ENCODE results near the gene TMEM132D. TPM values are rescaled to one million over a fixed set of nuclear protein-coding genes. Genes with fewer than 3 reads are reported as not detected.
A peak's percentile ranks its signal among the peaks of the same experiment; 100 is the strongest.

The TMEM132D gene
- total and polyA plus RNA-seq, 2 donors from 2014 or later = 0.13 TPM; not detected in 1

DNA sequence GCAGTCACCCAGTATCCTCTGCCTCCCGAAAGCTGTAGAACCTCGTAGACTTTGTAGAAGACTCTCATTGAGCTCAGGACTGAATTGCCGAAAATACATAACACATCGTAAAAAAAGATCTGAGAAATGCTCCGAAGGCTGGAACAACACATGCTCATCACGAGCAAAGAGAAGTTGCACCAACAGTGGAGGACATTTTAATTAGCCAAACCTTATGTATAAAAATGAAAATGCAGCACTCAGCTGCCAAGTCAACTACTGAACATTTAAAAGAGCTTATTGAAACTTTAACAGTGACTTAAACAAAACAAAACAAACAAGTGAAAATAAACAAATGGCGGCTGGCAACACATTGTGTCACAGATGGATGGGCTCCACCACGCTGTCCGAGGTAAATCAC is 519.9 kb downstream of the TMEM132D start:
- Histone ChIP-seq H3K4me3 (ENCODE audit: low read length in 3 of 3) (no peak overlapping the region), H3K9ac (ENCODE audit: low read length in 3 of 3) (no peak overlapping the region), H3K36me3 (ENCODE audit: control insufficient read depth in 2 of 3, insufficient read depth in 3 of 3, low read length in 3 of 3) (no peaks in the 10 kb centered on the region), H3K4me1 (ENCODE audit: control insufficient read depth in 2 of 3, insufficient read depth in 2 of 3, low read depth in 1 of 3, low read length in 3 of 3) (no peaks in the 10 kb centered on the region), H3K9me3 (ENCODE audit: control insufficient read depth in 2 of 3, insufficient read depth in 1 of 3, low read length in 3 of 3) (peaks cover 0 to 5% (median 3%) of the 10 kb centered on the region in 3 donors), H3K27me3 (ENCODE audit: control insufficient read depth, insufficient read depth, low read length) (no peaks in the 10 kb centered on the region), H3K27ac (ENCODE audit: low read depth in 2 of 2, low read length in 2 of 2) (no peak overlapping the region)
- FAIRE-seq = no peak
- intact Hi-C loops (cut with DNase I) = no loop called here
- TF ChIP-seq, protein P1, sequence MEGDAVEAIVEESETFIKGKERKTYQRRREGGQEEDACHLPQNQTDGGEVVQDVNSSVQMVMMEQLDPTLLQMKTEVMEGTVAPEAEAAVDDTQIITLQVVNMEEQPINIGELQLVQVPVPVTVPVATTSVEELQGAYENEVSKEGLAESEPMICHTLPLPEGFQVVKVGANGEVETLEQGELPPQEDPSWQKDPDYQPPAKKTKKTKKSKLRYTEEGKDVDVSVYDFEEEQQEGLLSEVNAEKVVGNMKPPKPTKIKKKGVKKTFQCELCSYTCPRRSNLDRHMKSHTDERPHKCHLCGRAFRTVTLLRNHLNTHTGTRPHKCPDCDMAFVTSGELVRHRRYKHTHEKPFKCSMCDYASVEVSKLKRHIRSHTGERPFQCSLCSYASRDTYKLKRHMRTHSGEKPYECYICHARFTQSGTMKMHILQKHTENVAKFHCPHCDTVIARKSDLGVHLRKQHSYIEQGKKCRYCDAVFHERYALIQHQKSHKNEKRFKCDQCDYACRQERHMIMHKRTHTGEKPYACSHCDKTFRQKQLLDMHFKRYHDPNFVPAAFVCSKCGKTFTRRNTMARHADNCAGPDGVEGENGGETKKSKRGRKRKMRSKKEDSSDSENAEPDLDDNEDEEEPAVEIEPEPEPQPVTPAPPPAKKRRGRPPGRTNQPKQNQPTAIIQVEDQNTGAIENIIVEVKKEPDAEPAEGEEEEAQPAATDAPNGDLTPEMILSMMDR (IDR thresholded peaks at IDR 0.05; ENCODE audit: borderline replicate concordance, extremely low read depth, insufficient read depth) = no peak
- DNase-seq = no peak

GRCh38 chr12:129381715-129382114 is 522.1 kb downstream of the TMEM132D start:
- Histone ChIP-seq H3K36me3 (ENCODE audit: control insufficient read depth in 2 of 3, insufficient read depth in 3 of 3, low read length in 3 of 3) (no peaks in the 10 kb centered on the region), H3K27me3 (ENCODE audit: control insufficient read depth, insufficient read depth, low read length) (no peaks in the 10 kb centered on the region), H3K9me3 (ENCODE audit: control insufficient read depth in 2 of 3, insufficient read depth in 1 of 3, low read length in 3 of 3) (peaks cover 0 to 5% (median 0%) of the 10 kb centered on the region in 3 donors), H3K27ac (ENCODE audit: low read depth in 2 of 2, low read length in 2 of 2) (no peak overlapping the region), H3K4me3 (ENCODE audit: low read length in 3 of 3) (no peak overlapping the region), H3K9ac (ENCODE audit: low read length in 3 of 3) (no peak overlapping the region), H3K4me1 (ENCODE audit: control insufficient read depth in 2 of 3, insufficient read depth in 2 of 3, low read depth in 1 of 3, low read length in 3 of 3) (no peaks in the 10 kb centered on the region)
- FAIRE-seq = no peak
- intact Hi-C loops (cut with DNase I) = no loop called here
- TF ChIP-seq, protein P1 (IDR thresholded peaks at IDR 0.05; ENCODE audit: borderline replicate concordance, extremely low read depth, insufficient read depth) = no peak
- peak in 2 of 5 donors; percentile 28 to 35 for DNase-seq

GRCh38 chr12:129379076-129379804 is 524.6 kb downstream of the TMEM132D start:
- FAIRE-seq (no peak), DNase-seq (peak in 1 of 5 donors; percentile 15)
- no peak overlapping the region for H3K4me3 ChIP-seq (ENCODE audit: low read length in 3 of 3)
- H3K9me3 ChIP-seq (ENCODE audit: control insufficient read depth in 2 of 3, insufficient read depth in 1 of 3, low read length in 3 of 3) = no peaks in the 10 kb centered on the region
- no peak overlapping the region for H3K9ac ChIP-seq (ENCODE audit: low read length in 3 of 3)
- no peaks in the 10 kb centered on the region for H3K4me1 ChIP-seq (ENCODE audit: control insufficient read depth in 2 of 3, insufficient read depth in 2 of 3, low read depth in 1 of 3, low read length in 3 of 3)
- no peaks in the 10 kb centered on the region for H3K27me3 ChIP-seq (ENCODE audit: control insufficient read depth, insufficient read depth, low read length)
- TF ChIP-seq, protein P1 (IDR thresholded peaks at IDR 0.05; ENCODE audit: borderline replicate concordance, extremely low read depth, insufficient read depth) = no peak
- H3K36me3 ChIP-seq (ENCODE audit: control insufficient read depth in 2 of 3, insufficient read depth in 3 of 3, low read length in 3 of 3) = no peaks in the 10 kb centered on the region
- no peak overlapping the region for H3K27ac ChIP-seq (ENCODE audit: low read depth in 2 of 2, low read length in 2 of 2)
- intact Hi-C loops (cut with DNase I) = no loop called here

Data from kidney (tissue), 14 donors.